Coronary artery (tissue), 2 donors: Measurements from ENCODE around the gene CEP290.

Experiments
- DNase-seq: peaks from one replicate; pipeline ENCODE4 v3.0.0-alpha.2; 2017; ENCODE audit warnings: low spot score
- H3K27ac ChIP-seq, 2 donors: fragments of 200-600 bp; sonication (generic); one replicate each; pipeline ENCODE4 v1.5.1; 2016 to 2019
- H3K4me3 ChIP-seq: fragments of 200-600 bp; sonication (generic); 2 replicates; pipeline ENCODE4 v1.5.1; 2016; ENCODE audit warnings: mild to moderate bottlenecking, moderate library complexity
- CTCF ChIP-seq: fragments of 200-600 bp; sonication (generic); IDR thresholded peaks from one replicate; pipeline ENCODE4 v1.5.1; 2019; ENCODE audit warnings: antibody characterized with exemption

CEP290 gene

DNA sequence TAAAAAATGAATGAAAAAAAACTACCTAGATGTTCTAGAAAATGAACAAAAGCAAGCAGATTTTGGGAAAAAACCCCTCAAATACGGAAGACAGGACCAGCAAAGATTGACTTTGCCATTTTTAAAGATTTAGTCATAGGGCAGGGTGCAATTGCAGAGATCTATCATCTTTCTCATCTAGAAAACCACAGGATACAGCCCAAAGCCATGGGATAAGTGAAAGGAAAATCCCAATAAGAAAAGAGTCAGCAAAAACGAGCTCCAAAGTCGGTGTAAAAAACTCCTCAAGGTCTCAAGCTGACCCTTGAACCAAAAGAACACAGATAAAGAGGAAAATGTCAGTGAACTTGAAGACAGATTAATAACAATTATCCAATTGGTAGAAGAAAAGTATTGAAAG, 28.0 kb downstream of the CEP290 start:
- TF ChIP-seq CTCF: no peak
- no peak overlapping the region for H3K4me3 ChIP-seq
- H3K27ac ChIP-seq: no peak overlapping the region
- no peak for DNase-seq

GRCh38 chr12:88111074-88111652, 30.7 kb downstream of the CEP290 start:
- Histone ChIP-seq H3K27ac (no peak overlapping the region), H3K4me3 (peak overlapping the region; percentile 33)
- TF ChIP-seq CTCF: no peak
- no peak for DNase-seq

- H3K4me3 ChIP-seq: no peak overlapping the region
- DNase-seq: no peak
- H3K27ac ChIP-seq: no peak overlapping the region
- no peak for TF ChIP-seq CTCF
Observed at GRCh38 chr12:88108021-88108420, 33.9 kb downstream of the CEP290 start.

DNA sequence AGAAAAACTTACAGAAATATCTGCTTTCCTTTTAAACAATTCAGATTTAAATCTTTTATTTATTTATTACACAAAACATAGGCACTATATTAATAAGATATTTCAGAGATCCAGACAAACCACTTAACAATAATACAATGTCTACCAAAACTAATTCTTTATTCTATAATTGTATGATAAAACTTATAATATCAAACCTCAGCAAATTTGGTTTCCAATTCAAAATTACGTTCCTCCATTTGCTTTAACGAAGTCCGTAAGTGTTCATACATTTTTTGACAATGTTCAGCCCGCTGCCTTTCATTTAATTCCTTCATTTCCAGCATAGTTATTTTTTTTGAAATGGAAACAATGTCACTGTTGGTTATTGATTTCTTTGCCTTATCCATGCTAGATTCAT, 48.3 kb downstream of the CEP290 start:
- Histone ChIP-seq H3K4me3 (no peak overlapping the region), H3K27ac (no peak overlapping the region)
- no peak for TF ChIP-seq CTCF
- no peak for DNase-seq

- TF ChIP-seq CTCF: no peak
- no peak for DNase-seq
- Histone ChIP-seq H3K4me3 (no peak overlapping the region), H3K27ac (no peak overlapping the region)
Observed at GRCh38 chr12:88092771-88093170, 49.1 kb downstream of the CEP290 start.

GRCh38 chr12:88084210-88084609, 57.7 kb downstream of the CEP290 start:
- no peak for TF ChIP-seq CTCF
- no peak for DNase-seq
- H3K27ac ChIP-seq: no peak overlapping the region
- H3K4me3 ChIP-seq: no peak overlapping the region

- no peak for DNase-seq
- H3K4me3 ChIP-seq: no peak overlapping the region
- no peak for TF ChIP-seq CTCF
- H3K27ac ChIP-seq: no peak overlapping the region
Observed at GRCh38 chr12:88083634-88084033, 58.3 kb downstream of the CEP290 start.
